Endothelial cell of umbilical vein (primary cell): Measurements from ENCODE around the gene RABGAP1. TPM values are rescaled to one million over a fixed set of nuclear protein-coding genes. Genes with fewer than 3 reads are reported as not detected.

Source experiments
- BruUV-seq: library from RNA; stranded (reverse); fragments of 400-500 nt; replicated peaks from 2 replicates; lab custom pipeline; 2021; lab: Mats Ljungman, UMichigan
- CTCF ChIA-PET: fragments of 300-600, 350-600 bp; sonication (Branson Sonifier 250); formaldehyde crosslinking; loops from one replicate; lab custom pipeline; 2021; ENCODE audit warnings: antibody characterized with exemption, inconsistent platforms; lab: Charles Lee
- POLR2A ChIA-PET: fragments of 300-600, 350-600 bp; sonication (Branson Sonifier 250); formaldehyde crosslinking; loops from one replicate; lab custom pipeline; 2021; ENCODE audit warnings: antibody characterized with exemption, inconsistent platforms; lab: Charles Lee
- DNase-seq: peaks from one replicate; pipeline ENCODE4 v3.0.0-alpha.2; 2011; ENCODE audit warnings: low read depth, low spot score
- FAIRE-seq: peaks from 2 replicates; lab custom pipeline; 2011; peaks lifted over from hg19 to GRCh38; lab: Jason Lieb, UNC
- H2AFZ ChIP-seq: 2 replicates; pipeline ENCODE4 v1.6.0; 2012; ENCODE audit warnings: low read depth, low read length, control low read depth, inconsistent platforms
- H3K27ac ChIP-seq: 2 replicates; pipeline ENCODE4 v1.5.1; 2011; ENCODE audit warnings: low read depth, mild to moderate bottlenecking, control low read depth, low read length, moderate library complexity; ENCODE audit not compliant: insufficient read depth
- H3K27me3 ChIP-seq, 2 experiments: 2 replicates each; pipeline versions ENCODE4 v1.6.0 to v1.6.1; 2011; ENCODE audit warnings: low read length in 2 of 2, mixed read lengths in 1 of 2; ENCODE audit not compliant: control insufficient read depth in 2 of 2, insufficient read depth in 2 of 2
- H3K36me3 ChIP-seq, 2 experiments: 2 replicates in 1 of 2; 3 replicates in 1 of 2; pipeline ENCODE4 v1.5.1; 2011; ENCODE audit warnings: low read length in 2 of 2, mild to moderate bottlenecking in 1 of 2, moderate library complexity in 1 of 2; ENCODE audit not compliant: control insufficient read depth in 2 of 2, insufficient read depth in 2 of 2; ENCODE audit errors: extremely low read depth in 1 of 2
- H3K4me1 ChIP-seq: 3 replicates; pipeline ENCODE4 v1.5.1; 2011; ENCODE audit warnings: mild to moderate bottlenecking, low read length; ENCODE audit not compliant: control insufficient read depth, insufficient read depth; ENCODE audit errors: extremely low read depth
- H3K4me2 ChIP-seq: 2 replicates; pipeline ENCODE4 v1.6.1; 2011; ENCODE audit warnings: low read length, control low read depth, mixed read lengths; ENCODE audit not compliant: insufficient read depth
- H3K4me3 ChIP-seq, 3 experiments: fragments of 200-600 bp in 1 of 3; sonication (generic), shearing (Covaris generic) in 1 of 3; replicated peaks in 1 of 3; 2 replicates each; pipeline ENCODE4 v1.5.1; 2011 to 2016; ENCODE audit warnings: control low read depth in 3 of 3, low read length in 3 of 3, mild to moderate bottlenecking in 2 of 3, inconsistent platforms in 1 of 3, low read depth in 1 of 3, moderate library complexity in 1 of 3; ENCODE audit not compliant: insufficient read depth in 1 of 3
- H3K79me2 ChIP-seq: 2 replicates; pipeline ENCODE4 v1.6.0; 2012; ENCODE audit warnings: low read length, inconsistent platforms; ENCODE audit not compliant: control insufficient read depth, insufficient read depth
- H3K9ac ChIP-seq: replicated peaks from 2 replicates; pipeline ENCODE3; 2011; ENCODE audit warnings: low read length, control low read depth; ENCODE audit not compliant: insufficient read depth; ENCODE audit errors: extremely low read depth
- H3K9me1 ChIP-seq: replicated peaks from 3 replicates; pipeline ENCODE4 v1.6.0; 2011; ENCODE audit warnings: mild to moderate bottlenecking, low read length; ENCODE audit not compliant: control insufficient read depth, insufficient read depth; ENCODE audit errors: extremely low read depth
- H3K9me3 ChIP-seq: replicated peaks from 2 replicates; pipeline ENCODE4 v1.5.1; 2012; ENCODE audit warnings: low read length, inconsistent platforms; ENCODE audit not compliant: control insufficient read depth, insufficient read depth
- H4K20me1 ChIP-seq: replicated peaks from 2 replicates; pipeline ENCODE3; 2011; ENCODE audit warnings: mild to moderate bottlenecking, low read length; ENCODE audit not compliant: control insufficient read depth, insufficient read depth; ENCODE audit errors: extremely low read depth
- FOS ChIP-seq: IDR thresholded peaks from 2 replicates; pipeline ENCODE4 v1.6.1; 2011; ENCODE audit warnings: mild to moderate bottlenecking, low read length, moderate library complexity, borderline replicate concordance; ENCODE audit not compliant: insufficient read depth
- JUN ChIP-seq: IDR thresholded peaks from 2 replicates; pipeline ENCODE4 v1.6.1; 2011; ENCODE audit warnings: borderline replicate concordance, low read depth; ENCODE audit not compliant: insufficient read length, insufficient read depth
- dilution Hi-C: fragments of 300-500 bp; cut with MboI; formaldehyde crosslinking; loops from one replicate; pipeline ENCODE4 v1.15.0; 2019; ENCODE audit warnings: low sequenced_read_pairs; ENCODE audit not compliant: extremely low pct_ligation_motif_present
- intact Hi-C: fragments of 100-400 bp; cut with micrococcal nuclease; formaldehyde crosslinking; loops from one replicate; pipeline ENCODE4 v1.10.0; 2022
- polyA plus RNA-seq, 4 experiments: library from polyadenylated mRNA; depleted of rRNA in 3 of 4; stranded (reverse) in 3 of 4; unstranded in 1 of 4; fragments of >200 nt; gene quantifications; 2 replicates each; pipeline versions ENCODE4 v1.2.1 to v1.2.3, GENCODE V29; 2011 to 2012; ENCODE audit warnings: missing spikeins in 1 of 4
- total RNA-seq: library from RNA; stranded (reverse); gene quantifications from 2 replicates; pipeline ENCODE4 v1.2.3, GENCODE V29; 2021
- TF ChIP-seq, protein P1 (sequence below), 2 donors: IDR thresholded peaks; 1 replicate in 1 of 2; 2 replicates in 1 of 2; pipeline ENCODE4 v1.5.1; 2011; ENCODE audit warnings: low read length in 2 of 2, mild to moderate bottlenecking in 2 of 2, moderate library complexity in 2 of 2, control low read depth in 1 of 2, inconsistent platforms in 1 of 2, low read depth in 1 of 2; ENCODE audit not compliant: insufficient read depth in 1 of 2; ENCODE audit errors: extremely low read depth in 1 of 2
- TF ChIP-seq, protein P2 (sequence below): IDR thresholded peaks from 2 replicates; pipeline ENCODE4 v1.6.1; 2011; ENCODE audit not compliant: insufficient read depth, insufficient read length

Gene RABGAP1
- total and polyA plus RNA-seq, 2 donors (not counting 3 experiments of a cell fraction or from before 2014, with no cell fraction given) = 19.0 to 53.6 TPM

GRCh38 chr9:122991370-122991830 is 50.6 kb downstream of the RABGAP1 start:
- BruUV-seq = no TSS peak
- peak; percentile 77 for FAIRE-seq
- Histone ChIP-seq H4K20me1 (no peaks in the 10 kb centered on the region), H3K27me3 (no peaks in the 10 kb centered on the region), H3K9me1 (no peaks in the 10 kb centered on the region), H3K27ac (no peak overlapping the region), H3K79me2 (no peaks in the 10 kb centered on the region), H2AFZ (no peak overlapping the region), H3K36me3 (peaks cover 0 to 5% of the 10 kb centered on the region in 2 experiments), H3K9ac (no peak overlapping the region), H3K4me3 (no peak overlapping the region), H3K4me1 (peaks cover 2% of the 10 kb centered on the region), H3K4me2 (no peak overlapping the region), H3K9me3 (no peaks in the 10 kb centered on the region)
- intact Hi-C loops (loop anchor here (1.0 to 5.0 kb wide), 6 partner anchors 60 to 526 kb away; partner anchors contain the start of genes ZBTB26 and ZBTB6), dilution Hi-C loops (no loop called here)
- ChIA-PET POLR2A (interaction anchor here (0.6 to 1.2 kb wide), 4 partner anchors 51 to 110 kb away, joined by 3 to 9 read pairs (median 6); partner anchors contain the start of genes RABGAP1 and RC3H2), CTCF (interaction anchor here (0.6 to 2.5 kb wide), 37 partner anchors 9 to 892 kb away, joined by 3 to 21 read pairs (median 6); partner anchors contain the start of genes RABGAP1, RC3H2, ZBTB26 and ZBTB6)
- TF ChIP-seq FOS (peak; percentile 97), JUN (peak; percentile 90)
- TF ChIP-seq, protein P1, sequence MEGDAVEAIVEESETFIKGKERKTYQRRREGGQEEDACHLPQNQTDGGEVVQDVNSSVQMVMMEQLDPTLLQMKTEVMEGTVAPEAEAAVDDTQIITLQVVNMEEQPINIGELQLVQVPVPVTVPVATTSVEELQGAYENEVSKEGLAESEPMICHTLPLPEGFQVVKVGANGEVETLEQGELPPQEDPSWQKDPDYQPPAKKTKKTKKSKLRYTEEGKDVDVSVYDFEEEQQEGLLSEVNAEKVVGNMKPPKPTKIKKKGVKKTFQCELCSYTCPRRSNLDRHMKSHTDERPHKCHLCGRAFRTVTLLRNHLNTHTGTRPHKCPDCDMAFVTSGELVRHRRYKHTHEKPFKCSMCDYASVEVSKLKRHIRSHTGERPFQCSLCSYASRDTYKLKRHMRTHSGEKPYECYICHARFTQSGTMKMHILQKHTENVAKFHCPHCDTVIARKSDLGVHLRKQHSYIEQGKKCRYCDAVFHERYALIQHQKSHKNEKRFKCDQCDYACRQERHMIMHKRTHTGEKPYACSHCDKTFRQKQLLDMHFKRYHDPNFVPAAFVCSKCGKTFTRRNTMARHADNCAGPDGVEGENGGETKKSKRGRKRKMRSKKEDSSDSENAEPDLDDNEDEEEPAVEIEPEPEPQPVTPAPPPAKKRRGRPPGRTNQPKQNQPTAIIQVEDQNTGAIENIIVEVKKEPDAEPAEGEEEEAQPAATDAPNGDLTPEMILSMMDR (IDR thresholded peaks at IDR 0.05; ENCODE audit: extremely low read depth in 1 of 2, insufficient read depth in 1 of 2, low read depth in 1 of 2, low read length in 2 of 2) = peak; percentile 39 to 46
- TF ChIP-seq, protein P2, sequence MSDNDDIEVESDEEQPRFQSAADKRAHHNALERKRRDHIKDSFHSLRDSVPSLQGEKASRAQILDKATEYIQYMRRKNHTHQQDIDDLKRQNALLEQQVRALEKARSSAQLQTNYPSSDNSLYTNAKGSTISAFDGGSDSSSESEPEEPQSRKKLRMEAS = no peak
- peak; percentile 92 for DNase-seq
